ENCODE results near the gene SMYD2. TPM values are rescaled to one million over a fixed set of nuclear protein-coding genes. Genes with fewer than 3 reads are reported as not detected.

SMYD2 gene
- total and polyA plus RNA-seq, 10 of the 15 experiments (the other 5 are each of a cell fraction or from before 2014, with no cell fraction given) = 8.3 to 55.7 (median 26.4) TPM

- POLR2A ChIA-PET = interaction anchor here (0.5 kb wide), 1 partner anchor 52 kb away, joined by 5 read pairs; no protein-coding TSS in a partner anchor
- WGBS (ENCODE audit: insufficient coverage, insufficient replicate concordance, low lambda C conversion rate, missing lambda C conversion rate) = 81% methylated on average over 18 of the region's 18 CpGs
- ATAC-seq (no peak), FAIRE-seq (no peak), DNase-seq (ENCODE audit: low read depth, low spot score) (no peak)
- in situ Hi-C loops (cut with MboI) = no loop called here
- no peak overlapping the region for H3K27ac ChIP-seq (ENCODE audit: control insufficient read depth, insufficient read depth)
- H3K9ac ChIP-seq (ENCODE audit: control insufficient read depth, insufficient read depth, low read length) = no peak overlapping the region
- H4K20me1 ChIP-seq (ENCODE audit: control insufficient read depth, insufficient read depth) = no peaks in the 10 kb centered on the region
- H3K4me2 ChIP-seq (ENCODE audit: control insufficient read depth, insufficient read depth) = no peak overlapping the region
- H2AFZ ChIP-seq (ENCODE audit: control insufficient read depth, low read depth, low read length) = no peak overlapping the region
- H3K4me1 ChIP-seq (ENCODE audit: control insufficient read depth, insufficient read depth, low read length) = no peaks in the 10 kb centered on the region
- no peaks in the 10 kb centered on the region for H3K79me2 ChIP-seq (ENCODE audit: control insufficient read depth, insufficient read depth, low read length)
- no peaks in the 10 kb centered on the region for H3K27me3 ChIP-seq (replicated peaks in 1 of 2; ENCODE audit: control insufficient read depth in 2 of 2, insufficient read depth in 2 of 2, low read length in 1 of 2)
- intact Hi-C loops (cut with micrococcal nuclease; ENCODE audit: unreplicated experiment) = no loop called here
- no peaks in the 10 kb centered on the region for H3K36me3 ChIP-seq (ENCODE audit: control insufficient read depth in 2 of 2, insufficient read depth in 2 of 2, low read length in 1 of 2)
- RAD21 ChIA-PET (ENCODE audit: unreplicated experiment) = no interaction called here
- no peak overlapping the region for H3K4me3 ChIP-seq
- CTCF ChIA-PET = no interaction called here
- no TSS peak for BruUV-seq (replicated peaks)
- no peak for TF ChIP-seq CEBPB (IDR thresholded peaks at IDR 0.05; ENCODE audit: borderline replicate concordance in 1 of 2, low read depth in 2 of 2, low read length in 2 of 2)
- TF ChIP-seq NBN (IDR thresholded peaks at IDR 0.05) = no peak
- TF ChIP-seq SIX5 (IDR thresholded peaks at IDR 0.05; ENCODE audit: low read depth, low read length, severe bottlenecking) = no peak
- TF ChIP-seq IKZF2 (IDR thresholded peaks at IDR 0.05) = no peak
- no peak for TF ChIP-seq SRF (IDR thresholded peaks at IDR 0.05; ENCODE audit: low read depth in 2 of 2, low read length in 2 of 2)
- SMC1A ChIA-PET (ENCODE audit: uncharacterized antibody, unreplicated experiment) = interaction anchor here (0.9 to 1.0 kb wide), 2 partner anchors 35 to 60 kb away, joined by 3 read pairs; no protein-coding TSS in a partner anchor
- no peaks in the 10 kb centered on the region for H3K9me3 ChIP-seq (replicated peaks; ENCODE audit: control insufficient read depth, insufficient read depth, low read length)
Measured at GRCh38 chr1:214384373-214385079, 103.6 kb downstream of the SMYD2 start.

- Histone ChIP-seq H3K9me3 (replicated peaks; ENCODE audit: control insufficient read depth, insufficient read depth, low read length) (no peaks in the 10 kb centered on the region), H3K4me2 (ENCODE audit: control insufficient read depth, insufficient read depth) (no peak overlapping the region), H3K4me1 (ENCODE audit: control insufficient read depth, insufficient read depth, low read length) (no peaks in the 10 kb centered on the region), H3K79me2 (ENCODE audit: control insufficient read depth, insufficient read depth, low read length) (no peaks in the 10 kb centered on the region), H3K4me3 (no peak overlapping the region), H3K27ac (ENCODE audit: control insufficient read depth, insufficient read depth) (no peak overlapping the region), H3K36me3 (ENCODE audit: control insufficient read depth in 2 of 2, insufficient read depth in 2 of 2, low read length in 1 of 2) (no peaks in the 10 kb centered on the region), H2AFZ (ENCODE audit: control insufficient read depth, low read depth, low read length) (no peak overlapping the region), H3K27me3 (replicated peaks in 1 of 2; ENCODE audit: control insufficient read depth in 2 of 2, insufficient read depth in 2 of 2, low read length in 1 of 2) (peaks cover 0 to 1% of the 10 kb centered on the region in 2 experiments; a peak in 1 of 4 replicates), H3K9ac (ENCODE audit: control insufficient read depth, insufficient read depth, low read length) (no peak overlapping the region), H4K20me1 (ENCODE audit: control insufficient read depth, insufficient read depth) (no peaks in the 10 kb centered on the region)
- FAIRE-seq = no peak
- no peak for TF ChIP-seq ZBTB33 (IDR thresholded peaks at IDR 0.05)
- TF ChIP-seq PML (IDR thresholded peaks at IDR 0.05; ENCODE audit: low read length) = no peak
- TF ChIP-seq POLR2AphosphoS2 (IDR thresholded peaks at IDR 0.05; ENCODE audit: low read depth, low read length) = no peak
- no peak for TF ChIP-seq DPF2 (IDR thresholded peaks at IDR 0.05)
- no peak for TF ChIP-seq JUND (IDR thresholded peaks at IDR 0.05; ENCODE audit: low read depth, low read length)
- no peak for TF ChIP-seq HDAC6 (IDR thresholded peaks at IDR 0.05; ENCODE audit: unreplicated experiment)
- TF ChIP-seq CREB1 (IDR thresholded peaks at IDR 0.05; ENCODE audit: low read depth) = no peak
- TF ChIP-seq RFX5 (IDR thresholded peaks at IDR 0.05; ENCODE audit: low read depth, low read length) = no peak
- TF ChIP-seq ZNF274 (IDR thresholded peaks at IDR 0.05; ENCODE audit: insufficient read depth, insufficient read length) = no peak
- ChIA-PET SMC1A (ENCODE audit: uncharacterized antibody, unreplicated experiment) (interaction anchor here (0.9 to 5.4 kb wide), 3 partner anchors 36 to 200 kb away, joined by 3 to 66 read pairs (median 3); no protein-coding TSS in a partner anchor), POLR2A (interaction anchor here (0.5 kb wide), 1 partner anchor 51 kb away, joined by 5 read pairs; no protein-coding TSS in a partner anchor), RAD21 (ENCODE audit: unreplicated experiment) (interaction anchor here (4.4 kb wide), 1 partner anchor 198 kb away, joined by 50 read pairs; no protein-coding TSS in a partner anchor), CTCF (interaction anchor here (1.8 kb wide), 1 partner anchor 201 kb away, joined by 4 read pairs; no protein-coding TSS in a partner anchor)
- no peak for DNase-seq (ENCODE audit: low read depth, low spot score)
- in situ Hi-C loops (cut with MboI) = no loop called here
- no peak for ATAC-seq
- BruUV-seq (replicated peaks) = no TSS peak
- intact Hi-C loops (cut with micrococcal nuclease; ENCODE audit: unreplicated experiment) = no loop called here
- WGBS (ENCODE audit: insufficient coverage, insufficient replicate concordance, low lambda C conversion rate, missing lambda C conversion rate) = 88% methylated on average over 1 of the region's 1 CpG
Measured at GRCh38 chr1:214385428-214385827, 104.5 kb downstream of the SMYD2 start.

All from GM12878 (cell line).